IPS-15b (cell line): ENCODE data around the gene HOXB6.

Experiments
- H3K27me3 ChIP-seq: one replicate; pipeline ENCODE4 v1.6.1; 2013; ENCODE audit warnings: low read length; ENCODE audit not compliant: control insufficient read depth, insufficient read depth
- H3K36me3 ChIP-seq: one replicate; pipeline ENCODE4 v1.6.1; 2013; ENCODE audit warnings: low read length; ENCODE audit not compliant: control insufficient read depth, insufficient read depth
- H3K4me1 ChIP-seq: one replicate; pipeline ENCODE4 v1.6.1; 2013; ENCODE audit warnings: mild to moderate bottlenecking, low read length; ENCODE audit not compliant: control insufficient read depth, insufficient read depth
- H3K4me3 ChIP-seq: one replicate; pipeline ENCODE4 v1.5.1; 2013; ENCODE audit warnings: low read depth, low read length
- H3K9ac ChIP-seq: one replicate; pipeline ENCODE4 v1.6.1; 2013; ENCODE audit warnings: low read depth, mild to moderate bottlenecking, low read length
- H3K9me3 ChIP-seq: one replicate; pipeline ENCODE4 v1.6.1; 2013; ENCODE audit warnings: mild to moderate bottlenecking, low read length; ENCODE audit not compliant: control insufficient read depth, insufficient read depth

The HOXB6 gene

DNA sequence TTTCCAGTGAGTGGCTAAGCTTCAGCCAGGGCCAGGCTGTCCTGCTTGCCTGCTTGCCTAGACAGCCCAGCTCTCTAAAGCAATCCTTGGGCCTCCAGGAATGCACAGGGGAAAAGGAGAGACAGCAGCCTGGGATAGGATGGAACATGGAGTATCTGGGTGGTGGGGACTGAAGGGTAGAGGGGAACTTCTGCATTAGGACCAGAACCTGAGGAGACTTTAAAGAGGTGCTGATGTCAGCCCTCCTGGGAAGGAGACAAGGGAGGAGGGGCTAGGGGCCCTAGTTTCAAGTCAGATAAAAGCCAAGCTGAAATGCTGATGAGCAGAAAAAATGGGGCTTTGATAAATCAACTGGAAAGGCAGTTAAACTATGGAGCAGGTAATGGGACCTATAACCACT is 4.2 kb upstream of the HOXB6 start:
- Histone ChIP-seq H3K4me1 (peaks cover 4% of the 10 kb centered on the region), H3K36me3 (no peaks in the 10 kb centered on the region), H3K9ac (no peak overlapping the region), H3K4me3 (peak overlapping the region; percentile 43), H3K9me3 (no peaks in the 10 kb centered on the region), H3K27me3 (peaks cover 97% of the 10 kb centered on the region)

DNA sequence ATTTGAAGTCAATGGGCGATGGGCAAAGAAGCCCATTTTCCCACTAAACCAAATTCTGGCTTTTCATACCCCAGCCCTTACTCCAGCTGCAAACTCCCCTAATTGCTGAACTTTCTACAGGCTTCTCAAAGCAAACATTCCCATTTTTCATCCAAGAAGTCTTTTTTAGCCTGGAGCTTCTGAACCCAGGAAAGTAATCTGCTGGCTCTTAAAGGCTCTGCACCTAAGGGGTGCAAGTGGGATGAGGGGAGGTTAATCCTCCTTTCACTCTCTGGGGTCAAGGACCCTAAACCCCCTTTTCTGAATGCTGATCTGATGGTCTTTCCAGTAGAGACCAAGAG is 3.7 kb upstream of the HOXB6 start:
- H3K9ac ChIP-seq: no peak overlapping the region
- H3K4me1 ChIP-seq: peaks cover 4% of the 10 kb centered on the region

DNA sequence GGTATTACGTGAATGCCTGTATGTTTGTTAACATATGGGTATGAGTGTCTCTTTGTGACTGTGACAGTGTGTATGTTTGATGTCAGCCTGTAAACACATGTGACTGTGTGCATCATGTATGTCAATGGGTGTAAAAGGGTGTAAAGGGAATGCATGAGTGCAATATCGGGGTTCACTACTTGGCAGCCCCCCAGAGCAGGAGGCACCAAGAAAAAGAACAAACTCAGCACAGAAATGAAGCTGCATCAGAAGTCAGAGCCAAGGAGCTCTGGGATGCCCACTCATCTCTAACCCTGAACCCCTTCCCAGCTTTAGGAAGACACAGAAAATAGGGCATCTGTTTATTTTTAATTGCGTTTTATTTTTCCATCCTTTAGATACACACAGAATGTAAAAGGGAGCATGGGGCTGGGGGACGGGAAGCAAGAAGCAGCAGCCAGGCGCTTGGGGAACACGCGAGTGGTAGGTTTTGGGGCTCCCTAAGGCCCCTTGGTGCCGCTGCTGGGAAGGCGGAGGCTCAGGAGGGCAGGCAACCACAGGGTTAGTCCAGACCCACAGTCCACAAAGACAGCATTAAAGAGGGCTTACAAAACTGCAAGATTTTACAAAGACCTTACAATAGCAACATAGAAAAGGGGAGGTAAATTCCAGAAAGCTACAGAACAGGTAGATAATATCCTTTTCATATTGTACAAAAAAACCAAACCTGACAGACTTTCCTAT is 2.3 kb upstream of the HOXB6 start:
- Histone ChIP-seq H3K4me3 (no peak overlapping the region), H3K4me1 (peaks cover 2% of the 10 kb centered on the region), H3K27me3 (peaks cover 99% of the 10 kb centered on the region), H3K9me3 (no peaks in the 10 kb centered on the region), H3K36me3 (no peaks in the 10 kb centered on the region), H3K9ac (no peak overlapping the region)

More for the DNA sequence above, 3.7 kb upstream of the HOXB6 start:
- H3K36me3 ChIP-seq: no peaks in the 10 kb centered on the region
- H3K27me3 ChIP-seq: peaks cover 98% of the 10 kb centered on the region
- no peaks in the 10 kb centered on the region for H3K9me3 ChIP-seq
- H3K4me3 ChIP-seq: peak overlapping the region; percentile 22

DNA sequence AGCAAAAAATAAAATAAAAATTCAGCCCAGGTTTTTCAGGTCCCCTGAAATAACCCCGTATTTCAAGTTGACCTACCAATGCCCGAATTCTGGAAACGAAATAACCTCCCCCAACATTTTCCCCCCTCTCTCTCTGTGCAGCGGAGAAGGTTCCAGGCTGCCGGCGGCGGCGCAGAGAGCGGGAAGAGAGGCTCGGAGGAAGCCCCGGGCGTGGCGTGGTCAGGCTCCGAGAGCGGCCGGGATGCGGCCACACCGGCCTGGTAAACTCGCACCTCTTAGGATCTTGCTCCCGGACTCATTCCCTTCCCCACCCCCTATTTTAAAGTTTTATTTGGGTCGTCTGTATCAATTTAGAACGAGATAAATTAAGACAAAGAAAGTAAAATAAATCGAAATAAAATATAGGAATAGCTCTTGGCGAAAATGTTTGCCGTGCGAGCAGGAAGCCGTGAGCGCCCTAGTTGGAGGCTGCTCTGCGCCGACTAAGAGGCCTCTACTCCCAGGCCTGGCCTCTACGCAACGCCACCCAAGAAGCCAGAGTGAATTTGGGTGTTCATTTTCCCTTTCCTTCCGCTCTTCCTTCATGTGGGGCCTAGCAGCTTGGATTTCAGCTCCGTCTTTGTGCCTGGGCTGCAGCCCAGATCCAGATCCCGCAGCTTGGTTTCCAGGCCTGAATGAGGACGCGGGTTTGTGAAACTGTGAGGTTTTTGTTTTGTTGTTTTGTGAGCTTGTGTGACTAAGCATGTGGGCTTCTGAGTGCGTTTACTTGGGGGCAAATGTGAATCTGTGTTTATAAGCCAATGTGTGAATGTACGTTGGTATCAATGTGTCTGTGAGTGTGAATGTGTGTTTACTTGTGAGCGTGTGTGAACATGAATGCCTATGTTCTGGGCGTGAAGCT is 1.5 kb upstream of the HOXB6 start:
- Histone ChIP-seq H3K4me3 (peak overlapping the region; percentile 37), H3K36me3 (no peaks in the 10 kb centered on the region), H3K27me3 (peaks cover 99% of the 10 kb centered on the region), H3K9me3 (no peaks in the 10 kb centered on the region), H3K4me1 (peaks cover 2% of the 10 kb centered on the region), H3K9ac (no peak overlapping the region)

DNA sequence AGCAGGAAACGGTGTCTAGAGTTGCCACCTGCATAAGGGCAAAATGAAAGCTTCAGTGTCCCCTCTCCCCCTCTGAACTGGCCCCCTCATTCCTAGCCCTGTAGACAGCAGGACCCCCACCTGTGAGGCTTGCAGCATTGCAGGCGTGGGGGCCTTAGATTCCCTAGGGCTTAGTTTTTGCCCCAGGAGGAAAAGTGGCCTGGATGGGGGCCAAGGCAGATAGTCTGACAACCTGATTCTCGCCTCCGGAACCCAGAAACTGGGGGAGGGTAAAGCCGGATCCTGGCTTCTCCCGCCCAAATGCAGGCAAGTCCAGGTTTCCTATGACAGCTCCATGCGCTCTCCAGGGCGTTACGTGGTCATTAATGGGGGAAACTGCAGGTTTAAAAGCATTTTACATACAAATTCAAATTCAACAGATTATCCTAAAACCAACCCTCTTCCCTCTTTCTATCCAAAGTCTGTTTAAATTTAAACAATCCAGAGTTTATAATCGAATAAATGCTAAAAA is 678 bp upstream of the HOXB6 start:
- H3K4me3 ChIP-seq: no peak overlapping the region
- H3K27me3 ChIP-seq: peaks cover 99% of the 10 kb centered on the region
- H3K4me1 ChIP-seq: peaks cover 2% of the 10 kb centered on the region
- H3K9ac ChIP-seq: no peak overlapping the region
- no peaks in the 10 kb centered on the region for H3K9me3 ChIP-seq
- no peaks in the 10 kb centered on the region for H3K36me3 ChIP-seq

GRCh38 chr17:48603959-48604769 is 622 bp downstream of the HOXB6 start:
- Histone ChIP-seq H3K9ac (no peak overlapping the region), H3K9me3 (no peaks in the 10 kb centered on the region), H3K4me1 (no peaks in the 10 kb centered on the region), H3K4me3 (peak overlapping the region; percentile 13), H3K36me3 (no peaks in the 10 kb centered on the region), H3K27me3 (peaks cover 99% of the 10 kb centered on the region)

GRCh38 chr17:48601539-48602425 is 3.0 kb downstream of the HOXB6 start:
- H3K9me3 ChIP-seq: no peaks in the 10 kb centered on the region

DNA sequence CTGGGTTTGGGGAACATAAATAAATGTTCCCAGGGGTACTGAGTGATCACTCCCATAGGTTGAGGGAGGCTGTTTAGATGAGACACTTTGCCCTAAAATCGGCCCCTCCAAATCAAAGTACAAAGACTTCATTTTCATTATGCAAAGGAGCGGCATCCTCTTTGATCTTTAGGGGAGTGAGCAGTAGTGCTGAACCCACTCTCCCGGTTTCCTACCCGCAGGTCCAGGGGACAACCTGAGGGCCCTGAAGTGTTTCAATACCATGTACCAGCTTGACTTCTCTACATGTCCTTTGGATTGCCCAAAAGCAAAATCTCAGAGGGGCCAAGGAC is 3.6 kb downstream of the HOXB6 start:
- H3K27me3 ChIP-seq: peaks cover 100% of the 10 kb centered on the region
- H3K4me3 ChIP-seq: no peak overlapping the region
- H3K36me3 ChIP-seq: no peaks in the 10 kb centered on the region
- no peaks in the 10 kb centered on the region for H3K9me3 ChIP-seq
- H3K4me1 ChIP-seq: no peaks in the 10 kb centered on the region
- H3K9ac ChIP-seq: no peak overlapping the region

More at GRCh38 chr17:48601539-48602425, 3.0 kb downstream of the HOXB6 start:
- Histone ChIP-seq H3K27me3 (peaks cover 100% of the 10 kb centered on the region), H3K4me3 (peak overlapping the region; percentile 26), H3K9ac (no peak overlapping the region), H3K4me1 (no peaks in the 10 kb centered on the region), H3K36me3 (no peaks in the 10 kb centered on the region)

DNA sequence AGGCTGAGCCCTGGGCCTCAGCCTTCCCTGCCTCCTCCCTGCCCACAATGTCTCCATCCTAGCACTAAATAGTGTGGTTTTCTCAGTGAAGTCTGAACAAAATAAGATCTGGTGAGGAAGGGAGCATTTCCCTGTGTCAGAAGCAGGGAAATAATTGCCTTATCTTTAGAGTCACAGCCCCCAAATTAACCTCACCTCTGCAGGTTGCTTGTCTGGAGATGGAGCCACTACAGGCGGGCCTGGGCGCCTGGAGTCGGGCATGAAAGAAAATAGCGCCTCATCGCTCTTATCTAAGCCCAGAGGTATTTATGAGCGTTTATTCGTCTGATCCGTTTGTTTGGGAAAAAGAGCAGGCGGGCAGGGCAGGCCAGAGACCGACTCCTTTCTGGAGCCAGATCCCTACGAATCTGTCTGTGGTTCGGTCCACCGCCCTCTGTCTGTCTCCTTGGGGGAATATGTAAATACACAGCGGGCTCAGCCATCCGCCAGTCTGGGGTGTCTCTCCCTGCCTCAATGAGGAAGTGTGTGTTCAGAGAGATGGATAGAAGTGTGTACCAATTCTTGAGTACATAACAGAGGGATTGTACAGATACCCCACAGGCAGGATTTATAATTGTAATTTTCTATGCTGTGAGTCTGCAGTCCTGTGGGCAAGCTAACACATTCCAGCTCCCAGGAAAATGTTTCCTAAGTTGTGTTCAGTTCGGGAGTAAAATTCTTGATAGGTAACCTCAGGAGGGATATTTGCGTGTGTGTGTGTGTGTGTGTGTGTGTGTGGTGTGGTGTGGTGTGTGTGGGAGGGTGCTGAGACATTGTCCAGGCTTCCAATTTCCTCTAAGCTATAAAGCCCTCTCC is 4.3 kb downstream of the HOXB6 start:
- no peaks in the 10 kb centered on the region for H3K4me1 ChIP-seq
- peaks cover 100% of the 10 kb centered on the region for H3K27me3 ChIP-seq
- H3K9ac ChIP-seq: no peak overlapping the region
- no peaks in the 10 kb centered on the region for H3K9me3 ChIP-seq
- peak overlapping the region; percentile 20 for H3K4me3 ChIP-seq
- no peaks in the 10 kb centered on the region for H3K36me3 ChIP-seq

DNA sequence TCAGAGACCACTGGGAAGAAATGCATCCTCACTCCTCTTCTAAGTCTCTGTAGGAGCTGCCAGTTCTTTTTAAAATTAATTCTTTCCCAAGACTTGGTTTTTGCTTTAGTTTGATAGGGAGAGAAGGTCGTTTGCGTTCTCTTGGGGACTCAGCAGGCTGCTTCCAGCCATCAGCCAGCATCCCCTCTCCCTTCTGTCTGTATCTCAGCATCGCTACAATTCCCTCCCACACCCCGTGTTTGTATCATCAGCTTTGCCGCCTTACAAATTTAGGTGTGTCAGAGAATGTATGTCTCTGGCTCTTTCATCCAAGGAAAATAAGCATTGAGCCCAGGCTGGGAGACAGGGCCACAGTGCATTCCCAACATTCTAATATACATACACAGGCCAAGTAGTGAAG is 5.4 kb downstream of the HOXB6 start:
- Histone ChIP-seq H3K9me3 (no peaks in the 10 kb centered on the region), H3K9ac (no peak overlapping the region), H3K4me1 (peaks cover 4% of the 10 kb centered on the region), H3K27me3 (peaks cover 100% of the 10 kb centered on the region), H3K4me3 (peak overlapping the region; percentile 20), H3K36me3 (no peaks in the 10 kb centered on the region)
